BLaER1 (cell line): ENCODE data around the gene CEBPA.
A peak's percentile ranks its signal among the peaks of the same experiment; 100 is the strongest.
"Not testable (repeated sequence)": the region's sequence is repeated elsewhere in the genome, so short reads cannot be mapped to it uniquely, and the experiment has no call there.

Experiments used
- H3K27ac ChIP-seq: shearing (Covaris generic); formaldehyde crosslinking; 2 replicates; pipeline ENCODE4 v1.8.1; 2022
- H3K27me3 ChIP-seq: shearing (Covaris generic); formaldehyde crosslinking; 2 replicates; pipeline ENCODE4 v1.8.1; 2022
- H3K36me3 ChIP-seq: shearing (Covaris generic); formaldehyde crosslinking; 2 replicates; pipeline ENCODE4 v1.8.1; 2022
- H3K4me1 ChIP-seq: shearing (Covaris generic); formaldehyde crosslinking; 2 replicates; pipeline ENCODE4 v1.8.1; 2022
- H3K4me2 ChIP-seq: shearing (Covaris generic); formaldehyde crosslinking; 2 replicates; pipeline ENCODE4 v1.8.1; 2022
- H3K4me3 ChIP-seq: shearing (Covaris generic); formaldehyde crosslinking; 2 replicates; pipeline ENCODE4 v1.8.1; 2022
- H3K9ac ChIP-seq: shearing (Covaris generic); formaldehyde crosslinking; 2 replicates; pipeline ENCODE4 v1.8.1; 2022
- H3K9me3 ChIP-seq: shearing (Covaris generic); formaldehyde crosslinking; 2 replicates; pipeline ENCODE4 v1.8.1; 2022
- H4K20me1 ChIP-seq: shearing (Covaris generic); formaldehyde crosslinking; 2 replicates; pipeline ENCODE4 v1.8.1; 2022
- Cebpa-rat ChIP-seq: shearing (Covaris generic); IDR thresholded peaks from 2 replicates; pipeline ENCODE4 v1.8.1; 2022

CEBPA gene

DNA sequence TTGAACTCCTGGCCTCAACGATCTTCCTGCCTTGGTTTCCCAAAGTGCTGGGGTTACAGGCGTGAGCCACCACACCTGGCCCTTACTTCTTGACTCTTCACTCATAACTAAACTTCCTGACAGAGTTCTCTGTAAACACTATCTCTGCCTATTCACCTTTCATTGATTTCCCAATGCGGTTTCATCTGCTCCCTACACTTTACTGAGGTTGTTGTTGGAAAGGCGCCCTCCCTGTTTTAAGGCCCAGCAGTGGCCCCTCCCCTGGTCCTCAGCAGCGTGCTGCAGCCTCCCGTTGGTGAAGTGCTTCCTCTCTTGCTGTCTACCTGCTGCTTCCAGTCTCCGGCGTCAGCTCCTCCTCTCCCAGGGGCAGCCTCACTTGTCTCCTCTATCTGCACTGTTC is 26.7 kb upstream of the CEBPA start:
- no peak overlapping the region for H3K9ac ChIP-seq
- H3K4me3 ChIP-seq: no peak overlapping the region
- H3K9me3 ChIP-seq: no peaks in the 10 kb centered on the region
- H3K4me1 ChIP-seq: no peaks in the 10 kb centered on the region
- H3K27ac ChIP-seq: no peak overlapping the region
- no peaks in the 10 kb centered on the region for H3K36me3 ChIP-seq
- no peak overlapping the region for H3K4me2 ChIP-seq
- no peaks in the 10 kb centered on the region for H4K20me1 ChIP-seq
- no peak for TF ChIP-seq Cebpa-rat
- H3K27me3 ChIP-seq: no peaks in the 10 kb centered on the region

DNA sequence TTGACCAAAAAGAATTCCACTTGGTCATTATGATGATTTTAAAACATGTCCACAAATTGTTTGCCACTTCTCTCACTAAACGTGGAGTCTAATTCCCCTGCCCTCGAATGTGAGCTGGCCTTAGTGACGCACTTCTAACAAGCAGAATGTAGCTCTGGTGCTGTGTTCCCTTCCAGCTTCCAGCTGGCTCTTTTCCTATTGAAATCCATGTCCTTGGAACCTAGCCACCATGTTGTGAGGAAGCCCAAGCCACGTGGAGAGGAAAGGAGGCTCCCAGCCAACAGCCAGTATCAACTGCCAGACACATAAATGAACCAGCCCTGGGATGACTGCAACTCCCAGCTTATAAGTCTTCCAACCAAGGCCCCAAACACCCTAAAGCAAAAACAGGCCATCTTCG is 23.6 kb upstream of the CEBPA start:
- no peaks in the 10 kb centered on the region for H3K36me3 ChIP-seq
- peaks cover 10% of the 10 kb centered on the region for H3K9me3 ChIP-seq
- no peaks in the 10 kb centered on the region for H4K20me1 ChIP-seq
- TF ChIP-seq Cebpa-rat: no peak
- no peaks in the 10 kb centered on the region for H3K4me1 ChIP-seq
- H3K4me2 ChIP-seq: no peak overlapping the region
- no peak overlapping the region for H3K4me3 ChIP-seq
- no peak overlapping the region for H3K9ac ChIP-seq
- no peak overlapping the region for H3K27ac ChIP-seq
- H3K27me3 ChIP-seq: no peaks in the 10 kb centered on the region

DNA sequence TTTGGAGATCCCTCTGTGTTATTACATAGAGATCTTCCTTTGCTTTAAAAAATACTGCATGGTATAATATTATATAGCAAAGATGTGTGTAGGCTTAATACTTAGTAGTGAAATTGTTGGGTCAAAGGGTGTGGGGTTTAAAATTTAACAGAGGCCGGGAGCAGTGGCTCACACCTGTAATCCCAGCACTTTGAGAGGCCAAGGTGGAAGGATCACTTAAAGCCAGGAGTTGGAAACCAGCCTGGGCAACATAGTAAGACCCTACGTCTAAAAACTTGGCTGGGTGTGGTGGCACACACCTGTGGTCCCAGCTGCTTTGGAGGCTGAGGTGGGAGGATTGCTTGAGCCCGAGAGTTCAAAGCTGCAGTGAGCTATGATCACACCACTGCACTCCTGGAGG is 22.3 kb upstream of the CEBPA start:
- Histone ChIP-seq H3K27ac (no peak overlapping the region), H3K36me3 (no peaks in the 10 kb centered on the region), H3K27me3 (no peaks in the 10 kb centered on the region), H3K9ac (no peak overlapping the region), H3K4me3 (no peak overlapping the region), H3K4me2 (no peak overlapping the region), H3K4me1 (no peaks in the 10 kb centered on the region), H3K9me3 (peaks cover 14% of the 10 kb centered on the region), H4K20me1 (no peaks in the 10 kb centered on the region)
- TF ChIP-seq Cebpa-rat: no peak

DNA sequence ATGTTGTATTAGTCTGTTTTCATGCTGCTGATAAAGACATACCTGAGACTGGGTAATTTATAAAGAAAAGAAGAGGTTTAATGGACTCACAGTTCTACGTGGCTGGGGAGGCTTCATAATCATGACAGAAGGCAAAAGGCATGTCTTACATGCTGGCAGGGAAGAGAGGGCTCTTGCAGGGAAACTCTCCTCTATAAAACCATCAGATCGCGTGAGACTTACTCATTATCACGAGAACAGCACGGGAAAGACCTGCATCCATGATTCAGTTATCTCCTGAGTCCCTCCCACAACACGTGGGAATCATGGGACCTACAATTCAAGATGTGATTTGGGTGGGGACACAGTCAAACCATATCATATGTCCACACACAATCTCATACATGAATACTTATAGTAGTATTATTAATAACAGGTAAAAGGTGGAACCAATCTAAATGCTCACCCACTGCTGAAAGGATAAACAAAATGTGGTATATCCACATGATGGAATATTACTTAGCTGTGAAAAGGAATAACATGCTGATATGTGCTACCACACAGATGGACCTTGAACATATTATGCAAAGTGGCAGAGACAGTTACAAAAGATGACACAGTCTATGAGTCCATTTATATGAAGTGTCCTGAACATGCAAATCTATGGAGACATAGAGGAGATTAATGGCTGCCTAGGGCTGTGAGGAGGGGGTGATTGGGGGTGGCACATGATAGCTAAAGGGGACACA is 20.9 kb upstream of the CEBPA start:
- no peak overlapping the region for H3K27ac ChIP-seq
- H4K20me1 ChIP-seq: no peaks in the 10 kb centered on the region
- H3K9me3 ChIP-seq: peaks cover 14% of the 10 kb centered on the region
- no peaks in the 10 kb centered on the region for H3K4me1 ChIP-seq
- no peak overlapping the region for H3K9ac ChIP-seq
- H3K4me3 ChIP-seq: no peak overlapping the region
- no peak for TF ChIP-seq Cebpa-rat
- H3K36me3 ChIP-seq: no peaks in the 10 kb centered on the region
- no peak overlapping the region for H3K4me2 ChIP-seq
- H3K27me3 ChIP-seq: no peaks in the 10 kb centered on the region

DNA sequence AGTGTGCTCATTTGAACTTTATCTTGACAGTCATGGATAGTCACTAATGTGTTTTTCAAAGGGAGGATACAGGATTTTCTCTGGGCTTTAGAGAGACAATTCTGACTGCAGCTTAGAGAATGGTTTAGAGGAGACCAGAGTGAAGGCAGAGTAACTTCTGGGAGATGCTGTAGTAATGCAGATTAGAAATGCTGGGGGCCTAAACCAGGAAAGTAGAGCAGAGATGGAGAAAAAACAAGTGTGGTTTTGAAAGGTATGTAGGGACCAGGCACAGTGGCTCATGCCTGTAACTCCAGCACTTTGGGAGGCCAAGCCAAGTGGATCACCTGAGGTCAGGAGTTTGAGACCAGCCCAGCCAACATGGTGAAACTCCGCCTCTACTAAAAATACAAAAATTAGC is 18.3 kb upstream of the CEBPA start:
- Histone ChIP-seq H3K4me2 (no peak overlapping the region), H3K9me3 (peaks cover 14% of the 10 kb centered on the region), H3K4me3 (no peak overlapping the region), H4K20me1 (no peaks in the 10 kb centered on the region), H3K4me1 (no peaks in the 10 kb centered on the region), H3K9ac (no peak overlapping the region), H3K27ac (no peak overlapping the region), H3K27me3 (no peaks in the 10 kb centered on the region), H3K36me3 (no peaks in the 10 kb centered on the region)
- TF ChIP-seq Cebpa-rat: no peak

DNA sequence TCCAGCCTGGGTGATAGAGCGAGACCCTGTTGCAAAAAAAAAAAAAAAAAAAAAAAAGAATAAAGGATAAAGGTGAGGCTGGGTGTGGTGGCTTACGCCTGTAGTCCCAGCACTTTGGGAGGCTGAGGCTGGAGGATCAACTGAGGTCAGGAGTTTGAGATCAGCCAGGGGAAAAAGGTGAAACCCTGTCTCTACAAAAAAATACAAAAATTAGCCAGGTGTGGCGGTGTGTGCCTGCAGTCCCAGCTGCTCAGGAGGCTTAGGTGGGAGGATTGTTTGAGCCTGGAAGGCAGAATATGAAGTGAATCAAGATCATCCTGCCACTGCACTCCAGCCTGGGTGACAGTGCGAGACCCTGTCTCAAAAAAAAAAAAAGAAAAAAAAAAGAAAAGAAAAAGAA is 15.7 kb upstream of the CEBPA start:
- not testable (repeated sequence) for H3K4me1 ChIP-seq, H3K36me3 ChIP-seq, H4K20me1 ChIP-seq, H3K27me3 ChIP-seq, H3K4me2 ChIP-seq, H3K4me3 ChIP-seq, H3K9ac ChIP-seq, H3K27ac ChIP-seq
- H3K9me3 ChIP-seq: peaks cover 14% of the 10 kb centered on the region

DNA sequence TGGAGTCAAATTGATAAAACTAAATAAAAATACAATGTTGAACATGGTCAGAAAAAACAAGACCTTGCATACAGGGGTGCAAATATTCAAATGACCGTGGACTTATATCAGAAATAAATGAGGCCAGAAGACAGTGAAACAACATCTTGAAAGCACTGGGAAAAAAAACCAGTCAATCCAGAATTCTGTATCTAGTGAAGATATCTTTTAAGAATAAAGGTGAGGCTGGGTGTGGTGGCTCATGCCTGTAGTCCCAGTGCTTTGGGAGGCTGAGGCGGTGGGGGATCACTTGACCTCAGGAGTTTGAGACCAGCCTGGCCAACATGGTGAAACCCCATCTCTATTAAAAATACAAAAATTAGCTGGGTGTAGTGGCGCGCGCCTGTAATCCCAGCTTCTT is 15.2 kb upstream of the CEBPA start:
- Histone ChIP-seq H3K27ac (no peak overlapping the region), H3K4me3 (no peak overlapping the region), H3K9ac (no peak overlapping the region), H4K20me1 (no peaks in the 10 kb centered on the region), H3K27me3 (no peaks in the 10 kb centered on the region), H3K36me3 (no peaks in the 10 kb centered on the region), H3K4me2 (no peak overlapping the region), H3K9me3 (peaks cover 14% of the 10 kb centered on the region), H3K4me1 (no peaks in the 10 kb centered on the region)
- TF ChIP-seq Cebpa-rat: no peak

DNA sequence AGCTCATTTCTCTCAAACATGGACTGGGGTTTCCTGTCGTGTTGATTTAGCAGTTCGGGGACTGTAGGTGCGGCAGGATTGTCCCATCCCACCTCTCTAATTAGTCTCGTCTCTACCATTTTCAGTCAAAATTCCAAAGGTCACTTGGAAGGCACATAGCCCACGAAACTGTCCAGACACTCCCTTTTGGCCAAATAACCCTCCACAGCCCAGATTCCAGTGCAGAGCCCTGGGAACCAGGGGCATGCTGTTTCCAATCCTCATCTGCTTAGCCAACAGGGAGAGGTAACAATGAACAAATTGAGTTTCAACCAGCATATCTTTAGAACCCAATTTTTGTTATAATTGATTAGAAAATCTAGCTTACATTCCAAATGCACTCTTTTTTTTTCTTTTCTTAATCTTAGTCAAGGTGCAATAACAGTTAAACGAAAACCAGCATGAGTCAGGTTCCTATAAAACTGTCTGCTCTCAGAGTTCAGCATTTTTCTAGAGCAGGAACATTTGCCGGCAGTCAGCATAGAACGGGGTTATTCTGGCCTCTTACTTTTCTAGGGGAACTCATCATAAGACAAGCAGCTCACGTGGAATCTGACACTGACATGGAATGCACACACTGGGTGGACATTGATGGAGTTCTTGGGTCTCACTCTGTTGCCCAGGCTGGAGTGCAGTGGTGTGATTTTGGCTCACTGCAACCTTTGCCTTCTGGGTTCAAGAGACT is 14.4 kb upstream of the CEBPA start:
- TF ChIP-seq Cebpa-rat: no peak
- Histone ChIP-seq H3K4me3 (no peak overlapping the region), H3K36me3 (no peaks in the 10 kb centered on the region), H4K20me1 (no peaks in the 10 kb centered on the region), H3K27ac (no peak overlapping the region), H3K9ac (no peak overlapping the region), H3K4me1 (peaks cover 5% of the 10 kb centered on the region; the same call in 1 of the 2 replicates), H3K9me3 (peaks cover 9% of the 10 kb centered on the region; the same call in 1 of the 2 replicates), H3K4me2 (no peak overlapping the region), H3K27me3 (no peaks in the 10 kb centered on the region)

DNA sequence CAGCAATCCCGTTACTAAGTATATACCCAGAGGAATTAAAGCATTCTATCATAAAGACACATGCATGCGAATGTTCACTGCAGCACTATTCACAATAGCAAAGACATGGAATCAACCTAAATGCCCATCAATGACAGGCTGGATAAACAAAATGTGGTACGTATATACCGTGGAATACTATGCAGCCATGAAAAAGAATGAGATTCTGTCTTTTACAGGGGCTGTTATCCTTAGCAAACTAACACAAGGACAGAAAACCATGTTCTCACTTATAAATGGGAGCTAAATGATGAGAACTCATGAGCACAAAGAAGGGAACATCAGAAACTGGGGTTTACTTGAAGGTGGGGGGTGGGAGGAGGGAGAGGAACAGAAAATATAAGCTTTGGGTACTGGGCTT is 10.5 kb upstream of the CEBPA start:
- not testable (repeated sequence) for H3K4me2 ChIP-seq, H3K4me1 ChIP-seq, H3K4me3 ChIP-seq, H3K9ac ChIP-seq, H3K36me3 ChIP-seq, H4K20me1 ChIP-seq, H3K27me3 ChIP-seq, H3K27ac ChIP-seq, H3K9me3 ChIP-seq

DNA sequence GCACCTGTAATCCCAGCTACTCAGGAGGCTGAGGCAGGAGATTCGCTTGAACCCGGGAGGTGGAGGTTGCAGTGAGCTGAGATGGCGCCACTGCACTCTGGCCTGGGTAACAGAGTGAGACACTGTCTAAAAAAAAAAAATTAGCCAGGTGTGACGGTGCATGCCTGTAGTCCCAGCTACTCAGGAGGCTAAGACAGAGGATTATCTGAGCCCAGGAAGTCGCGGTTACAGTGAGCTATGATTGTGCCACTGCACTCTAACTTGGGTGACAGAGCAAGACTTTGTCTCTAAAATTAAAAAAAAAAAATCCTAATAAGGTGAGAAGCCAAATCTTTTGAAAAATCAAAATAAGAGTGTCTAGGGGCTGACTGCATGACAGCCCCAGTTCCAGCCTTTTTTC is 9.7 kb upstream of the CEBPA start:
- H3K9me3 ChIP-seq: no peaks in the 10 kb centered on the region
- peaks cover 5% of the 10 kb centered on the region; the same call in 1 of the 2 replicates for H3K4me1 ChIP-seq
- TF ChIP-seq Cebpa-rat: no peak
- H3K4me2 ChIP-seq: peak overlapping the region; percentile 7; the same call in 1 of the 2 replicates
- no peak overlapping the region for H3K27ac ChIP-seq
- no peaks in the 10 kb centered on the region for H3K27me3 ChIP-seq
- H3K4me3 ChIP-seq: no peak overlapping the region
- no peaks in the 10 kb centered on the region for H3K36me3 ChIP-seq
- no peak overlapping the region for H3K9ac ChIP-seq
- H4K20me1 ChIP-seq: no peaks in the 10 kb centered on the region

DNA sequence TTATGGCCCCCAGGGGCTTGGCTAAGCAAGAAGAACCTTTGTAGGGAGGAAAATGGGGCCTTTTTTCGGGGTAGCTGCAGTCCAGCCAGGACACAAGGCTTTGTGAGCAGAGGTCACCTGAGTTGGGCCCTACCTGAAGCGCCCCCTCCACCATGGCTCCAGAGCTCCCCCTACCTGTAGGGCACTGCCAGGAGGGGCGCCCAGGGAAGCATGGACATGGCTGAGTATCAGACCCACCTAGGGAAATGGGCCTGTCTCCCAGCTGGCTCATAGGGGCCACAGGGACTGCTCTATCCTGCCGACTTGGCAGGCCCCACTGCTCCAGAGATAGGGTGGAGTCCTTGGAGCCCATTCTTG is 9.0 kb upstream of the CEBPA start:
- H3K4me2 ChIP-seq: no peak overlapping the region
- no peak overlapping the region for H3K27ac ChIP-seq
- no peak for TF ChIP-seq Cebpa-rat
- no peaks in the 10 kb centered on the region for H3K9me3 ChIP-seq
- H3K9ac ChIP-seq: no peak overlapping the region
- H3K4me3 ChIP-seq: no peak overlapping the region
- H3K36me3 ChIP-seq: no peaks in the 10 kb centered on the region
- H3K4me1 ChIP-seq: peaks cover 5% of the 10 kb centered on the region; the same call in 1 of the 2 replicates
- H4K20me1 ChIP-seq: no peaks in the 10 kb centered on the region
- H3K27me3 ChIP-seq: no peaks in the 10 kb centered on the region
